Measurements from ENCODE around the gene SNED1.

The SNED1 gene

GRCh38 chr2:241136661-241137260 lies 138.3 kb downstream of the SNED1 start:
- no peak for DNase-seq

- no peak for DNase-seq
Observed at GRCh38 chr2:241137276-241138190, 139.1 kb downstream of the SNED1 start.

GRCh38 chr2:241138471-241138870 lies 140.1 kb downstream of the SNED1 start:
- no peak for DNase-seq

DNA sequence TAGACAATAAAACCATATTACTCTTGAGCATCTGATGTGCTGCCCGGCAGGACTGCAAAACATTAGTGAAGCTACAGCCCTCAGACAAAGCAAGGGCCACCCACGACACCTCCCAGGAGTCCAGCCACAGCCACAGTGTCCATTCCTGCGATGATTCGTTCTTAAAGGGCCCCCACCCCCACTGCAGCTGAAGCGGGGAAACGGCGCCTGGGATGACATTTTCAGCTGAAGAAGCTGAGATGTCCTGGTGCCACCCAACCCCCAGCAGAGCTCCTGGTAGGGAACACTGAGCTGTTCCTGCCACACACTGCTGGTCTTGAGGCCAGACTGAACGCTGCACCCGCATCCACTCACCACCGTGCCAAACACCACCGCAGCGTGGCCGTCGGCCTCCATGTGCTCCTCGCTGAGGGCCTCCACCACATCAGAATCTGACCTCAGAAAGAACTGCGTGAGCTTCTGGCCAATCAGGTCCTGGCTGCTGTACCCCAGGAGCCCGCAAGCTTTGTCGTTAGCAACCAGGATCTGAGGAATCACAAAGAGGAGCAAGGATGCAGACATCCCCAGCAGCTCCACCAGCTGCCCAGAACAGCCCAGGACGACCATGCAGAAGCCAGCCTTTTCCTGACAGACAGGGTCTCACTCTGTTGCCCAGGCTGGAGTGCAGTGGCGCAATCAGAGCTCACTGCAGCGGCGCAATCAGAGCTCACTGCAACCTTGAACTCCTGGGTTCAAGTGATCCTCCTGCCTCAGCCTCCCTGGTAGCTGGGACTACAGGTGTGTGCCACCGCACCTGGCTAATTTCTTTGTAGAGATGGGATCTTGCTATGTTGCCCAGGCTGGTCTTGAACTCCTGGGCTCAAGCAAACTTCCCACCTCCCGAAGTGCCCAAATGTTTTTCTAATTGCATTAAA lies 141.4 kb downstream of the SNED1 start:
- DNase-seq = no peak

DNA sequence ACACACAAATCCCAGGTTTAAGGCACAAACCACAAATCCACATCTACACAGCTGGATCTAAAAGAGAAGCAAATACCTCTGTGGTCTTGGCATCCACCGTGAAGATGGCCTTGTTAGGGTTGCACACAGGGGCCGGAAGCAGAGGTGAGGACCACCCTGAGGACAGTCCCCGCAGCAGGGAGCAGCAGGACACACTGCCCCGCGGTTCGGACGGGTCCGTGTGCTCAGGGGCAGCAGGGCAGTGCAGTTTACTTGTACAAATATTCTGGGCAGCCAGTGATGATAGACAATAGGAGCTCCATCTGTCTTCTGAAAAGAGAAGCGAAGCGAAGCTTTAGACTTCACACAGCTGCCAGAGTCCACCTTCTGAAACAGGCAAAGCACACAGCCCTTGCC lies 142.0 kb downstream of the SNED1 start:
- DNase-seq = no peak

GRCh38 chr2:241141214-241141770 lies 142.9 kb downstream of the SNED1 start:
- DNase-seq = no peak

DNA sequence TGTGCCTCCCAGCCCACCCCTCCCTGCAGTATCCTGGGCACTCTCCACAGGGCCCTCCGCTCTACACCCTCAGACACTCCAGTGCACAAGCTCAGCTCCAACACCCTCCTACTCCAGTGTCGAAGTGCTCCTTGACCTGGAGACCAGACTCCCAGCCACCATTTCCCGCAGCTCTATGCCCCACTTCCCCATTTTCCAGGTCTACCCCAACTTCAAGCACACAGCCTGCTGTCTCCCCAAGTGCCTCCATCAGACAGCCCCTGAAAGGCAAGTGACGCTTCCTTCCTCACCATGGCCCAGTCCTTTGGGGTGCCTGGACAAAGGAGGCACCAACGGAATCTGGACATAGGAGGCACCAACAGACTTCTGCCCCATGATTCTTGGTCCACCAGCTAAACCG lies 143.6 kb downstream of the SNED1 start:
- DNase-seq = no peak

- DNase-seq = no peak
Observed at GRCh38 chr2:241142593-241142992, 144.2 kb downstream of the SNED1 start.
